GM21825 (cell line): Measurements from ENCODE around the gene GLYR1.
"Not testable (repeated sequence)": the region's sequence is repeated elsewhere in the genome, so short reads cannot be mapped to it uniquely, and the experiment has no call there.

ENCODE experiments used
- ATAC-seq: cut with Tn5 transposase; IDR thresholded peaks from one replicate; pipeline ENCODE4 v1.9.1; 2021; ENCODE audit warnings: mild to moderate bottlenecking, moderate library complexity; ENCODE audit not compliant: unreplicated experiment

Gene GLYR1

GRCh38 chr16:4795181-4795827, 51.8 kb downstream of the GLYR1 start, which contains the start of gene SMIM22:
Gene SMIM22 (plus strand): TSS chr16:4795369. CDS start chr16:4795735, 366 bp downstream.
- ATAC-seq, result no peak

GRCh38 chr16:4792951-4793513, 54.1 kb downstream of the GLYR1 start:
- no peak for ATAC-seq

GRCh38 chr16:4790871-4791270, 56.2 kb downstream of the GLYR1 start:
- no peak for ATAC-seq

GRCh38 chr16:4790261-4790660, 56.8 kb downstream of the GLYR1 start:
- no peak for ATAC-seq

- ATAC-seq, result no peak
Observed at GRCh38 chr16:4788910-4789309, 58.2 kb downstream of the GLYR1 start.

GRCh38 chr16:4788489-4788889, 58.6 kb downstream of the GLYR1 start:
- no peak for ATAC-seq

- ATAC-seq, result no peak
Observed at GRCh38 chr16:4787627-4788482, 59.2 kb downstream of the GLYR1 start, which contains the start of gene SEPTIN12. Gene SEPTIN12 (minus strand): TSS chr16:4788345. CDS start chr16:4787645, 700 bp downstream.

GRCh38 chr16:4787068-4787467, 60.0 kb downstream of the GLYR1 start:
- no peak for ATAC-seq

- no peak for ATAC-seq
Observed at GRCh38 chr16:4785758-4786433, 61.2 kb downstream of the GLYR1 start.

GRCh38 chr16:4784444-4784987, 62.6 kb downstream of the GLYR1 start:
- not testable (repeated sequence) for ATAC-seq

- no peak for ATAC-seq
Observed at GRCh38 chr16:4783951-4784336, 63.1 kb downstream of the GLYR1 start.

GRCh38 chr16:4783251-4783950, 63.7 kb downstream of the GLYR1 start:
- no peak for ATAC-seq

- ATAC-seq, result no peak
Observed at GRCh38 chr16:4780235-4780634, 66.9 kb downstream of the GLYR1 start.

GRCh38 chr16:4778050-4778392, 69.1 kb downstream of the GLYR1 start:
- no peak for ATAC-seq

GRCh38 chr16:4777339-4778049, 69.6 kb downstream of the GLYR1 start:
- ATAC-seq, result no peak

GRCh38 chr16:4776141-4776705, 70.9 kb downstream of the GLYR1 start:
- ATAC-seq, result no peak

GRCh38 chr16:4775005-4775404, 72.1 kb downstream of the GLYR1 start:
- ATAC-seq, result no peak

GRCh38 chr16:4772351-4772750, 74.7 kb downstream of the GLYR1 start:
- ATAC-seq, result no peak

- ATAC-seq, result no peak
Observed at GRCh38 chr16:4771646-4772045, 75.4 kb downstream of the GLYR1 start.

GRCh38 chr16:4769306-4769638, 77.8 kb downstream of the GLYR1 start:
- no peak for ATAC-seq
